Activated B cell treated with CpG ODN at 0.5 μM for 24 hours (primary cell): ENCODE measurements around the gene RPL13. TPM values are rescaled to one million over a fixed set of nuclear protein-coding genes. Genes with fewer than 3 reads are reported as not detected.

Experiments used
- ATAC-seq: fragments of 200-7000 bp; cut with Tn5 transposase; one replicate; pipeline ENCODE4 v1.10.0; 2021; ENCODE audit warnings: low read depth, mild to moderate bottlenecking, moderate library complexity
- CTCF ChIA-PET: fragments of 350-600 bp; sonication (Branson Sonifier 250); formaldehyde crosslinking; loops from one replicate; lab custom pipeline; 2021; ENCODE audit warnings: antibody characterized with exemption; lab: Charles Lee
- POLR2A ChIA-PET: fragments of 350-600 bp; sonication (Branson Sonifier 250); formaldehyde crosslinking; loops from one replicate; lab custom pipeline; 2021; ENCODE audit warnings: antibody characterized with exemption; lab: Charles Lee
- DNase-seq: peaks from one replicate; pipeline ENCODE4 v3.0.0; 2022
- H3K27ac Mint-ChIP-seq: one replicate; pipeline ENCODE4 v1.8.0; 2020; ENCODE audit warnings: mixed read lengths
- H3K27me3 Mint-ChIP-seq: one replicate; pipeline ENCODE4 v1.8.0; 2021; ENCODE audit warnings: mixed read lengths
- H3K36me3 Mint-ChIP-seq: one replicate; pipeline ENCODE4 v1.8.0; 2021; ENCODE audit warnings: low read depth, mixed read lengths
- H3K4me1 Mint-ChIP-seq: one replicate; pipeline ENCODE4 v1.8.0; 2021; ENCODE audit warnings: mixed read lengths
- H3K4me3 Mint-ChIP-seq: one replicate; pipeline ENCODE4 v1.8.0; 2020; ENCODE audit warnings: mild to moderate bottlenecking, mixed read lengths
- H3K9me3 Mint-ChIP-seq: one replicate; pipeline ENCODE4 v1.8.0; 2020; ENCODE audit warnings: mixed read lengths
- CTCF ChIP-seq: fragments of 200-600 bp; IDR thresholded peaks from one replicate; pipeline ENCODE4 v1.8.0; 2022; ENCODE audit warnings: antibody characterized with exemption, mild to moderate bottlenecking
- intact Hi-C: fragments of 100-400 bp; cut with micrococcal nuclease; formaldehyde crosslinking; loops from one replicate; pipeline ENCODE4 v1.15.1; 2024
- total RNA-seq: library from RNA; stranded (reverse); gene quantifications from 2 replicates; pipeline ENCODE4 v1.2.3, GENCODE V29; 2022

RPL13 gene
- total RNA-seq, 1 donor from 2014 or later = 3,566 TPM

GRCh38 chr16:89555780-89556179, 4.7 kb upstream of the RPL13 start:
- Mint-ChIP-seq H3K4me1 (peaks cover 6% of the 10 kb centered on the region), H3K27ac (no peak overlapping the region), H3K27me3 (no peaks in the 10 kb centered on the region), H3K36me3 (peaks cover 59% of the 10 kb centered on the region), H3K4me3 (no peak overlapping the region), H3K9me3 (no peaks in the 10 kb centered on the region)
- intact Hi-C loops = loop anchor here (5.0 kb wide), 1 partner anchor 238 kb away; no protein-coding TSS in a partner anchor
- no peak for ATAC-seq
- POLR2A ChIA-PET = no interaction called here
- no peak for DNase-seq
- CTCF ChIA-PET = no interaction called here
- TF ChIP-seq CTCF = no peak

GRCh38 chr16:89556750-89557689, 3.5 kb upstream of the RPL13 start:
- H3K27me3 Mint-ChIP-seq = no peaks in the 10 kb centered on the region
- ChIA-PET CTCF (interaction anchor here (0.6 to 1.8 kb wide), 7 partner anchors 8 to 317 kb away, joined by 3 to 4 read pairs (median 3); no protein-coding TSS in a partner anchor), POLR2A (interaction anchor here (1.0 to 1.4 kb wide), 2 partner anchors 15 to 68 kb away, joined by 3 to 6 read pairs; no protein-coding TSS in a partner anchor)
- H3K4me3 Mint-ChIP-seq = peak overlapping the region; percentile 61
- peak; percentile 28 for ATAC-seq
- H3K9me3 Mint-ChIP-seq = no peaks in the 10 kb centered on the region
- H3K4me1 Mint-ChIP-seq = peaks cover 14% of the 10 kb centered on the region
- TF ChIP-seq CTCF = no peak
- peak overlapping the region; percentile 21 for H3K27ac Mint-ChIP-seq
- peaks cover 55% of the 10 kb centered on the region for H3K36me3 Mint-ChIP-seq
- DNase-seq = peak; percentile 59
- intact Hi-C loops = loop anchor here (1.0 to 5.0 kb wide), 3 partner anchors 23 to 240 kb away; no protein-coding TSS in a partner anchor

- peaks cover 55% of the 10 kb centered on the region for H3K36me3 Mint-ChIP-seq
- peak overlapping the region; percentile 61 for H3K4me3 Mint-ChIP-seq
- H3K4me1 Mint-ChIP-seq = peaks cover 22% of the 10 kb centered on the region
- ChIA-PET POLR2A (interaction anchor here (0.5 to 1.4 kb wide), 3 partner anchors 16 to 69 kb away, joined by 3 to 6 read pairs (median 6); no protein-coding TSS in a partner anchor), CTCF (interaction anchor here (0.6 to 1.8 kb wide), 6 partner anchors 9 to 317 kb away, joined by 3 to 4 read pairs (median 3); no protein-coding TSS in a partner anchor)
- H3K9me3 Mint-ChIP-seq = no peaks in the 10 kb centered on the region
- intact Hi-C loops = loop anchor here (1.0 to 5.0 kb wide), 3 partner anchors 24 to 241 kb away; no protein-coding TSS in a partner anchor
- no peak for DNase-seq
- no peak for ATAC-seq
- H3K27me3 Mint-ChIP-seq = no peaks in the 10 kb centered on the region
- TF ChIP-seq CTCF = no peak
- H3K27ac Mint-ChIP-seq = peak overlapping the region; percentile 21
Observed at GRCh38 chr16:89557690-89558490, 2.6 kb upstream of the RPL13 start.

GRCh38 chr16:89561142-89561883, 831 bp downstream of the RPL13 start:
- Mint-ChIP-seq H3K4me3 (peak overlapping the region; percentile 96), H3K36me3 (peaks cover 57% of the 10 kb centered on the region), H3K9me3 (no peaks in the 10 kb centered on the region), H3K27me3 (no peaks in the 10 kb centered on the region), H3K27ac (peak overlapping the region; percentile 81), H3K4me1 (peaks cover 56% of the 10 kb centered on the region)
- ChIA-PET POLR2A (interaction anchor here (0.6 to 1.2 kb wide), 5 partner anchors 14 to 347 kb away, joined by 3 to 7 read pairs (median 3); partner anchors contain the start of gene CPNE7), CTCF (no interaction called here)
- TF ChIP-seq CTCF = no peak
- intact Hi-C loops = loop anchor here (2.0 to 10.0 kb wide), 4 partner anchors 81 to 749 kb away; partner anchors contain the start of gene TCF25
- no peak for DNase-seq
- ATAC-seq = no peak
